HG02852 (cell line): Measurements from ENCODE around the gene GPD1.
"Not testable (repeated sequence)": the region's sequence is repeated elsewhere in the genome, so short reads cannot be mapped to it uniquely, and the experiment has no call there.

Experiments
- ATAC-seq: cut with Tn5 transposase; IDR thresholded peaks from one replicate; pipeline ENCODE4 v1.9.1; 2021; ENCODE audit warnings: mild to moderate bottlenecking, moderate library complexity; ENCODE audit not compliant: unreplicated experiment

GPD1 gene

DNA sequence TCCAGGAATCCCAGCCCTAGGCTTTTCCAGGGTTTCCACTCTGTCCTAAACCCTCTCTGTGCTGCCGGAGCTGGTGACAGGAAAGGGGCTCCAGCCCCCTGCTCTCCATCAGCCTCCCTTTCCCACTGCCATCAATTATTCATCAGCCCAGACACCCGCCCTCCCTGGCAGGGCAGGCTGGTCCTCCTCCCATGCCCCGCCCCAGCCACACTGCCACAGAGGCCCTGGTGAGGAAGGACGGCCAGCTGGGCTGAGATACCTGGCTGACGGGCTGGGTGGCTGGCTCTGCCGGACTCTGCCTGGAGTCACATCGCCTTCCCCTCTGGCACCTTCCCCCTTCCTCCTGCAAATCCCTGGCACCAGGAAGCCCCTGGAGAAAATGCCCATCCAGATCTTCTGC is 30.6 kb upstream of the GPD1 start:
- no peak for ATAC-seq

DNA sequence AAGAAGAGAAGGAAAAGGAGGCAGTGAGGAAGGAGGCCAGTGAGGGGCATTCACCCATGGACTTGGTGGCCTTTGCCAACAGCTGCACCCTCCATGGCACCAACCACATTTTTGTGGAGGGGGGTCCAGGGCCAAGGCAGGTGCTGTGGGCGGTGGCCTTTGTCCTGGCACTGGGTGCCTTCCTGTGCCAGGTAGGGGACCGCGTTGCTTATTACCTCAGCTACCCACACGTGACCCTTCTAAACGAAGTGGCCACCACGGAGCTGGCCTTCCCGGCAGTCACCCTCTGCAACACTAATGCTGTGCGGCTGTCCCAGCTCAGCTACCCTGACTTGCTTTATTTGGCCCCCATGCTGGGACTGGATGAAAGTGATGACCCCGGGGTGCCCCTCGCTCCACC is 30.1 kb upstream of the GPD1 start:
- no peak for ATAC-seq

DNA sequence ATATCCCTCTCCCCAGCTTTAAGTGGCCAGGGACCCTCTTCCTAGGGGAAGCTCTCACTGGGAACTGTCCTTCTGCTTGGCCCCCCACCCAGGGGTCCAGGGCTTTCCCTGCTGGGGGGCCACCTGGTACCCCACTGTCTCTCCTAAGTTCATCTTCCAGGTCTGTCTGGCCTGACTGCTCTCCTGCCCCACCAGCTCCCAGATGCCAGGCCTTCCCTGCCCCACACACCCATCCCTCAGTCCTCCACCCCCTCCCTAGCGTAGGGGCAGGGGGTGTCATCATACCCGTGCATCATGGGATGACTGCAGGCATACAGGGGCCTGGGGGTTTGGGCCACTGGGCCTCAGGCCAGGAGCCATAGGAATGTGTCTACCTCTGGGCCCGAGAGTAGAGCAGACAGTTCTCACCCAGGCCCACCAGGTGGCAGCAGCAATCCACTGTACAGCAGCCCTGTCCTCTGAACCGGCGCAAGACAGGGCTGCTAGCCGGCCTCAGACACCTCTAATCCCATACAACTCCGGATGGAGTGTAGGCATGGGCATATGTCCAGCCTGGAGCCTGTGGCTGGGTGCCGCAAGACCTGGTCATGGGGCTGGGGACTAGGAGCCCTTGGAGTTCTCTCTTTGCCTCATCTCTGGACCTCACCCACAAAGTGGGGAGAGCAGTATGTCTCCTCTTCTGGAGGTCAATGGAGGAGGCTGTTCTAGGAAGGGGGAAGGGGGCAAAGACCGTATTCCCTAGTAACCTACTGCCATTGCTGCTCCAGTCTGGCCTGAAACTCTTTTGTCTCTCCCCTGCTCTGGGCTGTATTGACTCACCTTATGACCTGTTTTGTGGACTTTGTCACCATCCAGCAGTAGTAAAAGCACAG is 28.6 kb upstream of the GPD1 start:
- peak; percentile 91 for ATAC-seq

DNA sequence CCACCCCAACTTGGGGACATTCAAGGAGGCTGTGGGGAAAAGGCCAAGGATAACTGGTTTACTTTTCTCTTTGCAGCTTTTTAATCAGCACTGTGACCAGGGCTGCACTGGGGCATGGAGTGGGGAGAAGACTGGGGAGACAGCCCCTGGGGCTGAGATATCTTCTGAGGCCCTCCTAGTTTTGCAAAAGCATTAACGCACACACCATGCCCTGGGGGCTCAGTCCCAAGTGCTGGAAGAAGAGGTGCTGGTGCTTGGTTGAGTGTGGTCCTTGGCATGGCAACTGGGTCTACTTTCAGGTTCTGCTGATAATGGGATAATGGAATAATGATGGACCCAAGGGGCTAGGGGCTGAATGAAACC is 28.0 kb upstream of the GPD1 start:
- ATAC-seq: no peak

DNA sequence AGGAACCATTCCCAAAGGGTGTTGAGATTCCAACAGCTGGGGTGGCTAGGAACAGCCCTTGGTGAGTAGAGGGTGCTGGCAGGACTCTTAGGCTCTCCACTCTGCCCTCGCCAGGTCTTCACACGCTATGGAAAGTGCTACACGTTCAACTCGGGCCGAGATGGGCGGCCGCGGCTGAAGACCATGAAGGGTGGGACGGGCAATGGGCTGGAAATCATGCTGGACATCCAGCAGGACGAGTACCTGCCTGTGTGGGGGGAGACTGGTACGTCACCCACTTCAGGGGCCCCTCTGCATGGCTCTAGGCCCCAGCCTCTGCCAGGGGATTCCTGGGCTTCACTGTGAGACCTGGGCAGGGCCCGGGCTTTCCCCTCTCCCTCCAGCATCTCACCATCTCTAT is 26.7 kb upstream of the GPD1 start:
- no peak for ATAC-seq

DNA sequence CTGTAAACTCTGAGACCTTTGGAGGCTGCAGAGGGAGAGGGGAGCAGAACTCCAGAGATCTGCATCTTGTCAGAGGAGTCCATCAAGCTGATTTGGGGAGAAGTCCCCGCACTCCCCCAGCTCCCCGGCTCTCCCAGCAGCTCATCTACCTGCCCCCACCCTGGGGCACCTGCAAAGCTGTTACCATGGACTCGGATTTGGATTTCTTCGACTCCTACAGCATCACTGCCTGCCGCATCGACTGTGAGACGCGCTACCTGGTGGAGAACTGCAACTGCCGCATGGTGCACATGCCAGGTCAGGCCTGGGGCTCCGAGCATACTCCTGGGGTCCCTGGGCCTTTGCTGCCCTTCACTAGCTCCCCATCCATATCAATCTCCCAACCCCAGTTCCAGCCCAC is 25.5 kb upstream of the GPD1 start:
- no peak for ATAC-seq

DNA sequence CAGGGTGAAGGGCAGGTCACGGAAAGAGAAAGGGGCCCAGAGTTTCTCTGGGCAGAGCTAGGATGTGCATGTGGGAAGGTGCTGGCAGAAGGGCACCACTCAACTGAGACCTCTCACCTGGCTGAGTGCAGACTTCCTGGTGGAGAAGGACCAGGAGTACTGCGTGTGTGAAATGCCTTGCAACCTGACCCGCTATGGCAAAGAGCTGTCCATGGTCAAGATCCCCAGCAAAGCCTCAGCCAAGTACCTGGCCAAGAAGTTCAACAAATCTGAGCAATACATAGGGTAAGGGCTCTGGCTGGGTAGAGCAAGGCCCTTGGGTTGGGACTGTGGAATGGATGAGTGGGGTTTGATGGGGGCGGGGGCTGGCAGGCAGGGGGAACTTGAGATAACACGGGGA is 24.0 kb upstream of the GPD1 start:
- no peak for ATAC-seq

DNA sequence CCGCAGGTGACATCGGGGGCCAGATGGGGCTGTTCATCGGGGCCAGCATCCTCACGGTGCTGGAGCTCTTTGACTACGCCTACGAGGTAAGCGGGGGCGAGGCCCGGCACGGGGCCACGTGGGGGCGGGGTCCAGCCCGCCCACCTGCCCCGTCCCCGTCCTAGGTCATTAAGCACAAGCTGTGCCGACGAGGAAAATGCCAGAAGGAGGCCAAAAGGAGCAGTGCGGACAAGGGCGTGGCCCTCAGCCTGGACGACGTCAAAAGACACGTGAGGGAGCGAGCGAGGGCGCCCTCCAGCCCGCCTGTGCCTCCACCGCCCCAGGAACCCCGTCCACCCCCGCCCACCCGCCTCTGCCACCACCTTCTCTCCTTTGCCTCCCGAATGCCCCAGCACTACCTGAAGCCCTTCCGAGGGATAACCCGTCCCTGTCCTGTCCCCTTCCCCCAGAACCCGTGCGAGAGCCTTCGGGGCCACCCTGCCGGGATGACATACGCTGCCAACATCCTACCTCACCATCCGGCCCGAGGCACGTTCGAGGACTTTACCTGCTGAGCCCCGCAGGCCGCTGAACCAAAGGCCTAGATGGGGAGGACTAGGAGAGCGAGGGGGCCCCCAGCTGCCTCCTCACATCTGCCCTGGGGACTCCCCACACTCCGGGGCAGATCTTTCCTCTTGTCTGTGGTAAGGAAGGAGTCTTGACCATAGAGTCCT is 22.6 kb upstream of the GPD1 start:
- no peak for ATAC-seq

DNA sequence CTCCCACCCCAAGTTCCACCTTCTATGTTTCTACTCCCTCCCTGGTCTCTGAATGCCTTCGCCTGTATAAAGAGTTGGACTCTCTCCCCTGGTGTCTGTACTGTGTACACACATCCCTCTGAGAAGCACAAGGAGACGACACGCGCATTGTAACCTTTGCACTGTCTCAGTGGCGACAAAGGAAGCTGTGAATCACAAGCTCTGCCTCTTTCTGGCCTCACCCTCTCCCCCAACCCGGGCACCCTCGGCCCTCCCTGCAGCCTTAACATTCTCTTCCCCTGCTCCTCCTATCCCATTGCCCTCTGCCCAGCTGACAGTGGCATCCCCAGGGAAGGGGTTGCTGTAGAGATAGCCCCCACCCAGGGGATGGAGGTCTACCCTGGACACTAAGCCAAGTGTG is 21.2 kb upstream of the GPD1 start:
- no peak for ATAC-seq

DNA sequence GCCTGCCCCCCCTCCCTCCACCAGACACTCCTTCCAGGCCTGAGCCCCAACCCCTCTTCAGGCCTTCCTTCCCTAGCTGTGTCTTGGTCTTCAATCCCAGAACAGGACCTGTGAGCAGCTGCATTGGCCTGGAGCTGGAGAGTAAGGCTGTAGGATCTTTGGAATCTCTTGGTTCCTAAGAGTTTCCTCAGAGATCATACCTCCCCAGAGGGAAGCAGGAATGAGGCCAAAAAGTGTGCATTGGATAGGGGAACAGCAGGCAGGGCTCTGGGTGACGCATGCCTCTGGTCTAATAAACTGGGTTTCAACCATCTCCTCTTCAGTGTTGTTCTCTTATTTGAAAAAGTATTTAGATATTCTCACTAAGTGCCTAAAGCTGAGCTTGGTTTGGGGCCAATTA is 20.5 kb upstream of the GPD1 start:
- ATAC-seq: no peak

DNA sequence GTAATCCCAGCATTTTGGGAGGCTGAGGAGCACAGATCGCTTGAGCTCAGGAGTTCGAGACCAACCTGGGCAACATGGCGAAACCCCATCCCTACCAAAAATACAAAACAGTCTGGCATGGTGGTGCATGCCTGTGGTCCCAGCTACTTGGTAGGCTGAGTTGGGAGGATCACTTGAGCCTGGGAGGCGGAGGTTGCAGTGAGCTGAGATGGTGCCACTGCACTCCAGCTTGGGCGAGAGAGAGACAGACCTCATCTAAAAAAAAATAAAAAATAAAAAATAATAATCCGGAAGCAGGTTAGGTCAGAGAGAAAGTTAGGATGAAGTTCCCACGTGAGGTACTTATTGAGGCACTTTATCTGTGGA is 19.4 kb upstream of the GPD1 start:
- ATAC-seq: not testable (repeated sequence)

DNA sequence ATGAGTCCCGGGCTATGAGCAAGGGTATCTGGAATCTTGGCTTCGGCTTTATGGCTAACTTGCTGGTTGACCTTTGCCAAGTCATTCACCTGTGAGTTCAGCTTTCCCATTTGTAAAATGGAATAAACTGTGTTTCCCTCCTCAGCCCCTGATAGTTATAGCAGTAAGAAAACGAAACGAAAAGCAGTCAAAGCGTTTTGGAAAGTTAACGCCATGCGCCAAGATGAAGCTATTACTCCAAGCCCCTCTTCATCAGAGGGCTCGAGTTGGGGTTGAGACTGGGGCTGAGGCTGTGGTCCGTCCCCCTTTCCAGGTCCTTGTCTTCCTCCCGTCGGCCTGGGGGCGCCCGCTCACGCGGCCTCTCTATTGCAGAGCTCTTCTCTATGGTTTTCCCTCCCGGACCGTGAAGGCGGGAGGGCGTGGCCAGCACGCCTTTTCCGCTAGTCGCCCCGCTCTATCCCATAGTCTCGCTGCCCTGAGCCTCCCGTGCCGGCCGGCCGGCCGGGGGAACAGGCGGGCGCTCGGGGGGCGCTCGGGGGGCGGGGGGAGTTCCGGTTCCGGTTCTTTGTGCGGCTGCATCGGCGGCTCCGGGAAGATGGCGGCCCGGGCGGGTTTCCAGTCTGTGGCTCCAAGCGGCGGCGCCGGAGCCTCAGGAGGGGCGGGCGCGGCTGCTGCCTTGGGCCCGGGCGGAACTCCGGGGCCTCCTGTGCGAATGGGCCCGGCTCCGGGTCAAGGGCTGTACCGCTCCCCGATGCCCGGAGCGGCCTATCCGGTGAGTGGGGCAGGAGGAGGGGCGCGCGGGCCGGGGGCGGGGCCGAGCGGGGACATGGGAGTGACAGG is 18.8 kb upstream of the GPD1 start, which contains the start of gene SMARCD1:
Gene SMARCD1, plus strand, starts transcription at position 568 of the 840 bp plus-strand sequence. Its CDS starts 28 bp downstream, at position 596.
- ATAC-seq: peak; percentile 89

DNA sequence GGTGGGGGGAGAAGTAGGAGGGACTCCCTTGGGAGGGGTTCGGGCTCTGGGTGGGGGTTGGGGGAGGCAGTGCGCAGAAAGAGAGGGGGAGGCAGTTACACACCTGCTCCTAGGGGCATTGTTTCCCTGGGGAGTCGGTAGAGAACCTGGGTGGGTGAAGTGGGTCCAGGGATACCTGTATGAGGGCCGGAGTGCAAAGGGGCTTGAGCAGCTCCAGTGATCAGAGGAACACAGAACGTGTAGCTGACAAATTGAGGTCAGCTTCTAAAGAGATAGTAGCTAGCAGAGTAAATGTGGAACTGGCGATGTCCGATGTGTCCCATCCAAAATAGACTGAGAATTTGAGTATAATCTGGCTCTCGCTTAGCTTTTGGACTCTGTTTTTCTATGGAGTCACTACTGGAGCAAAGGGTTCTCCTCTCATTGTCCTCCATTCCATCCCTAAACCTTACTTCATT is 18.2 kb upstream of the GPD1 start:
- ATAC-seq: peak; percentile 3

DNA sequence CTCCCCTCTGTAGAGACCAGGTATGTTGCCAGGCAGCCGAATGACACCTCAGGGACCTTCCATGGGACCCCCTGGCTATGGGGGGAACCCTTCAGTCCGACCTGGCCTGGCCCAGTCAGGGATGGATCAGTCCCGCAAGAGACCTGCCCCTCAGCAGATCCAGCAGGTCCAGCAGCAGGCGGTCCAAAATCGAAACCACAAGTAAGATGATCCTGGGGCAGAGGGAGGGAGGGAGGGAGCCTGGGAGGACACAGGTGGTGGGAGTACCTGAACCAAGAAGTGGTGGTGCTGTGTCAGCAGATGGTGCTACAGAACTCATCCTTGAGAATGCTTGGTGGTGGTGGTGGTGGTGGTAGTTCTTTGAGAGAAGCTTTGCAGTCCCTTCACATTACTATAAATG is 17.7 kb upstream of the GPD1 start:
- ATAC-seq: no peak

DNA sequence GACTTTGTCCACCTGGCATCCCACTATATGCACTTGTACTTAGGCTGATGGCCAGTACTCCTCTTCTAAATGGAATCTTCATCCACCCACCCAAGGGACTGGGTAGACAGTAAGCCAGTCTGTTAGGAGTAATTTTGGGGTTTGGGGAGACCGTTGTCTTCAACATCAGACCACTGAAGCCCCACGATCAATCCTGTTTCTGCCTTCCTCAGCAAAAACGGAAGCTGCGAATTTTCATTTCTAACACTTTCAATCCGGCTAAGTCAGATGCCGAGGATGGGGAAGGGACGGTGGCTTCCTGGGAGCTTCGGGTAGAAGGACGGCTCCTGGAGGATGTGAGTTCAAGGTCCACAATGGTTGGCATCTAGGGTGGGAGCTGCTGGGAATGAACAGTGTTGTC is 16.7 kb upstream of the GPD1 start:
- ATAC-seq: no peak

DNA sequence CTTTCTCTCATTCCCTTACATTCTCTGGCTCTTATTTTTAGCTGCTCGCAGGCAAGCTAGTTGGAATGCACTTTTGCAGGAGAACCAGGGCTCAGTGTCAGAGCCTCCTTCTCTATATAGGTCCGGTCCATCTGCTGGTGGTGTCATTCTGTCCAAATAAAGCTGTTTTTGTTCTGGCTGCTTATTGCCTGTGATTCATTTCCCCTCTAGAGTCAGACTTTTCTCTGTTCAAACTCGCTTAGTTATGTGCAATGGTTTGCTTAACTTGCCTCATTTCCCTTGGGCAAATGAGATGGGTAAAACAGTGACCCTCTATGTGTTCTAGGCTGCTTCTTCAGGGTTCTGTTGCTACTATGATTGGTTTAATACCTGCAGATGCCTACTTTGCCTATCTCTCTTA is 15.8 kb upstream of the GPD1 start:
- no peak for ATAC-seq

DNA sequence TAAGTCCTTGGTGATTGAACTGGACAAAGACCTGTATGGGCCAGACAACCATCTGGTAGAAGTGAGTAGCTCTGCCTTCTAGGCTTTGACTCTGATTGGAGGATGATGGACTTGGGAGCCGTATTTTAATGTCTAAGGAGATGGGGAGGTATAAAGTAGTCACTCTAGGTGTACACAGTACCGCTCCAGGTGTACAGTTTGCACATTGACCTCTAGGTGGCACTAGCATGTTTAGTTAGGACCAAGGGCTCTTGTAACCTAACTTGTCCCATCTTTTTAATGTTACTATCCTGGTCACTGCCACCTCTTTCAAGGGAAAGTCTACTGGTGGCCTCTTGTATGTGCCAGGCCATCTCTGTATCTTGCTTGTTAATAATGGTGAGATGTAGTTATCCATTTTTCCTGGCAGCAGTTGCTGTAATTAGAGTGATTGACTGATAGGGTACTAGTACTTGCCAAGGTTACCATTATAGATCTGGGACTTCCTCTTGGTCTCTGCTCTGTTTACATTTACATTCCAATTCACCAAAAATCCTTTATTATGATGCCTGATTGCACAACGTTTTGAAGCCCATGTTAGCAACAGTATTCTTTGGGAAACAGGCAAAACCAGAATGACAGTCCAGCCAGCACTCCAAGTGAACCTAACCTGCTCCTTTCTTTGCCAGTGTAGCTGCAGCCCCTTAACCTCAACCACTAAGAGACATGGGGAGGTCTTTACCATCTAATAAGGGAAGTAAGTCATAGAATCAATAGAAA is 15.1 kb upstream of the GPD1 start:
- ATAC-seq: no peak

DNA sequence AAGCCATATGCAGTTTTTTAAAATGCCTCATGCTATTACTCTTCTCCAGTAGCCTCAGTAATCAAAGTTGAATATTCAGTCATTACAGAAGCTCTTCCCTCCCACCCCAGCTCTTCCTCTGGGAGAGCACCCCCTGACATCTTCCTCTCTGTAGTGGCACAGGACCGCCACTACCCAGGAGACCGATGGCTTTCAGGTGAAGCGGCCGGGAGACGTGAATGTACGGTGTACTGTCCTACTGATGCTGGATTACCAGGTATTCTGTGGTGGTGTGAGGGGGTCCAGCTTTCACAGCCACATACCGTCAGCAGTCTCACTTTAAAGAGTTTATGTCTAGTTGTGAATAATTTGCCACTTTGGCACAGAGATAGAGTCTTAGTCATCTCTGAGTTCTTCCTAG is 14.1 kb upstream of the GPD1 start:
- no peak for ATAC-seq

DNA sequence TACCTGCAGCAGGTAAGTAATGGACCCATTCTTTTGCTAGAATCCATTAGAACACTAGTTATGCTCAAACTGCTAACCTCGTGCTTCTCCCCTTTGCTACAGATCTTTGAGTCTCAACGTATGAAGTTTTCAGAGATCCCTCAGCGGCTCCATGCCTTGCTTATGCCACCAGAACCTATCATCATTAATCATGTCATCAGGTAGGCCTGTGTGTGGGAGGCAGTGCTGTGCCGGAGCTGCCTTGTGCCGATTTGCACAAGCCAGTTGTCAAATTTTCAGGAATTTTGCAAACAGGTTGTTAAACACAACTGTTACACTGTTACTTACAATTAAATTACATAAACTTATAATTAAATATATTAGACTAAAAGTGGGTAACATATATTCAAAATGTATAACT is 13.4 kb upstream of the GPD1 start:
- ATAC-seq: no peak

DNA sequence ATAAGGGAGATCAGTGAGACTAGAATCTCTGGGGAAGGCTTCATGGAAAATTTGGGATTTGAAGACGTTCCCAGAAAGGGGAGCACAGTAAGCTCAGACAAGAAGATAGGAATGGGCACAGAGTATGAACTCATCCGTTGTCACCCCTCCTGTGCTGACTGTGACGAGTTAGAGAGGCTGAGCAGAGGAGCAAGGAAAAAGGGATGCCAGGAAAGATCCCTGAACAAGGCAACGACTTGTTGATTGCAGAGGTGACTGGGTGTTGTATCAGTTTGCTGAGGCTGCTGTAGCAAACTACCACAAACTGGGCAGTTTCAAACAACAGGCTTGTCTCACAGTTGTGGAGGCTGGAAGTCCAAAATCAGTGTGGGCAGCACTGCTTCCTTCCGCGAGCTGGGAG is 5.9 kb upstream of the GPD1 start:
- ATAC-seq: no peak
